Activated CD4-positive, alpha-beta T cell treated with anti-CD3 and anti-CD28 coated beads, Interleukin-2, amount 10 ng/mL, durations not matched to agents 7 days and 5 days (primary cell): ENCODE measurements around the gene CAMK1. TPM values are rescaled to one million over a fixed set of nuclear protein-coding genes. Genes with fewer than 3 reads are reported as not detected.

ENCODE experiments used
- CTCF ChIA-PET: fragments of 350-600 bp; sonication (Branson Sonifier 250); formaldehyde crosslinking; loops from one replicate; lab custom pipeline; 2021; ENCODE audit warnings: antibody characterized with exemption; lab: Charles Lee
- POLR2A ChIA-PET: fragments of 350-600 bp; sonication (Branson Sonifier 250); formaldehyde crosslinking; loops from one replicate; lab custom pipeline; 2021; ENCODE audit warnings: antibody characterized with exemption; lab: Charles Lee
- DNase-seq: peaks from one replicate; pipeline ENCODE4 v3.0.0-alpha.2; 2020
- H3K27ac Mint-ChIP-seq: one replicate; pipeline ENCODE4 v1.8.0; 2021; ENCODE audit warnings: mild to moderate bottlenecking, moderate library complexity, mixed read lengths
- H3K27me3 Mint-ChIP-seq: one replicate; pipeline ENCODE4 v1.8.0; 2021; ENCODE audit warnings: mixed read lengths
- H3K36me3 Mint-ChIP-seq: one replicate; pipeline ENCODE4 v1.8.0; 2021; ENCODE audit warnings: low read depth, mixed read lengths
- H3K4me1 Mint-ChIP-seq: one replicate; pipeline ENCODE4 v1.8.0; 2021; ENCODE audit warnings: mixed read lengths
- H3K4me3 Mint-ChIP-seq: one replicate; pipeline ENCODE4 v1.8.0; 2021; ENCODE audit warnings: mild to moderate bottlenecking, moderate library complexity, mixed read lengths
- H3K9me3 Mint-ChIP-seq: one replicate; pipeline ENCODE4 v1.8.0; 2021; ENCODE audit warnings: mixed read lengths
- total RNA-seq, 2 experiments: library from RNA; stranded (reverse); gene quantifications; one replicate each; pipeline ENCODE4 v1.2.3, GENCODE V29; 2021

Gene CAMK1
- total RNA-seq, 2 experiments from 2014 or later: 18.8 to 19.0 TPM

DNA sequence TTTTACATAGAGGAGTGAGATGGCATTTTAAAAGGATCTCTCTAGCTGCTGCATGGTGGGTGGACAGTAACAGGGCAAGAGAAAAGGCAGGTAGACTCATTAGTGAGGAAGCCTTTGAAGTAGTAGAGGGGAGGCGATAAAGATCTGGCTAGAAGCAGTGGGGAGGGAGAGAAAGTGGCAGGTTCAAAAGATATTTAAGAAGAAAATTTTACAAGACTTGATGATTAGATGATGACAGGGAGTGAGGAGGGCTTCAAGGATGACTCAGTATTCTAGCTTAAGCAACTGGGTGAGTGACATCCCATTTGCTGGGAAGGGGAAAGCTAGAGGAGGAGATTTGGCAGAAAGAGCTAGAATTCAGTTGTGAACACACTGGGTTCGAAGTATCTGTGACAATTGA is 42.0 kb downstream of the CAMK1 start:
- POLR2A ChIA-PET: no interaction called here
- Mint-ChIP-seq H3K27ac (peak overlapping the region; percentile 61), H3K9me3 (no peaks in the 10 kb centered on the region), H3K27me3 (no peaks in the 10 kb centered on the region), H3K4me1 (peaks cover 33% of the 10 kb centered on the region), H3K36me3 (peaks cover under 1% of the 10 kb centered on the region), H3K4me3 (no peak overlapping the region)
- CTCF ChIA-PET: interaction anchor here (0.9 to 3.1 kb wide), 10 partner anchors 10 to 474 kb away, joined by 3 to 19 read pairs (median 4); no protein-coding TSS in a partner anchor
- no peak for DNase-seq

DNA sequence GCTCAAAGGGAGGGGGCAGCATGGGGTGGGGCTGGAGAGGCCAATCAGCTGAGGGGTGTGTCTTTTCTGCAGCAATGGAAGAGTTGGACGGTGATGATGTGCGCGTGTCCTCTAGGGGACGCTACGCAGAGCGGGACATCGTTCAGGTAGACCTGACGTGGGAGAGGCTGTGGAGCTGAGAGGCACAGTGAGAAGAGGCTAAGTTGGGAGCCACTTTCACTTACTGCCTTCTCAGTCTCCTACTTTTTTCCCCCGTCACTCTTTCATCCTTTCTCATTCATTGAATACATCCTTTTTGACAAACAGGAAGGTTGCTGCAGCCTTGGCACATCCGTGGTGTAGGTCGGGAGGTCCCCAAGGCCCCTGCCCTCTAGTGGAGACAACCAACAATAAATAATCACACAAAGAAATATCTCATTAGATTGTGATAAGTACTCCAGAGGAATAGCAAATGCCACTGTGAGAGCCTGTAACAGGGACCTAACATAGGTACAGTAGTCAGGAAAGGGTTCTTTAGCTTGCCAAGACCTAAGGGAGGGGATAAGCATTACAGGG is 42.6 kb downstream of the CAMK1 start:
- peak; percentile 68 for DNase-seq
- Mint-ChIP-seq H3K4me1 (peaks cover 29% of the 10 kb centered on the region), H3K4me3 (peak overlapping the region; percentile 51), H3K36me3 (no peaks in the 10 kb centered on the region), H3K9me3 (no peaks in the 10 kb centered on the region), H3K27ac (peak overlapping the region; percentile 61), H3K27me3 (no peaks in the 10 kb centered on the region)
- CTCF ChIA-PET: interaction anchor here (0.8 to 3.1 kb wide), 13 partner anchors 9 to 474 kb away, joined by 3 to 19 read pairs (median 3); no protein-coding TSS in a partner anchor
- POLR2A ChIA-PET: no interaction called here

DNA sequence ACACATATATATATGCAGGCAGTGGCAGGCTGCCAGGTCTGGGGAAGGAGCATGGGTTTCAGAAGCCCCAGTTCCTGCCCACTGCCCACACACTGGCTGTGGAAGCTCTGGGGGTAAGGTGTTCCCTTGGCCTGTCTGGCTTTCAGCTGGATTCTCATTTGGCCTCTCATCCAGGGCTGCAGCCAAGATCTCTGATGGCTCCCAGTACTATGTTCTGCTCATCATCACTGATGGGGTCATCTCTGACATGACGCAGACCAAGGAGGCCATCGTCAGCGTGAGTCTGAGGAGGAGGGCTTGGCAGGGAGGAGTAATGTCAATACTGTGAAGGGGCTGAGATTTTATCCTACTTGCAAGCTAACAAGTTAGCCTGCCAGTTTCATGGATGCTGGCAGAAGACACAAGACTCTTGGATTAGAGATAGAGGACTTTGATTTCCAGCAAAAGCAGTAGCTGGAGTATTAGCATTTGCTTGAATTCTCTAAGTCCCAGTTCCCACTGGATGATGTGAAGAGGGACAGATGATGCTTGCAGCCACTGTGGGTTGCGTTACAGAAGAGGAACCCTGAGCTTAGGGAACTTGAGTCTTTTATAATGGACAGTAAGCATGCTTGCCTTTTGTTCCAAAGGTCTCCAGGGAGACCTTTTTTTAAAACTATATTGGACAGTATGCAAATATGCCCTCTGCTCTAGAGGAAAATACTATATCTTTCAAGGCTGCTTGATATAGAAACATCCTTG is 43.8 kb downstream of the CAMK1 start:
- Mint-ChIP-seq H3K27ac (no peak overlapping the region), H3K4me1 (peaks cover 28% of the 10 kb centered on the region), H3K9me3 (no peaks in the 10 kb centered on the region), H3K27me3 (no peaks in the 10 kb centered on the region), H3K4me3 (no peak overlapping the region), H3K36me3 (no peaks in the 10 kb centered on the region)
- DNase-seq: no peak
- CTCF ChIA-PET: interaction anchor here (1.9 kb wide), 1 partner anchor 8 kb away, joined by 5 read pairs; no protein-coding TSS in a partner anchor
- POLR2A ChIA-PET: no interaction called here

DNA sequence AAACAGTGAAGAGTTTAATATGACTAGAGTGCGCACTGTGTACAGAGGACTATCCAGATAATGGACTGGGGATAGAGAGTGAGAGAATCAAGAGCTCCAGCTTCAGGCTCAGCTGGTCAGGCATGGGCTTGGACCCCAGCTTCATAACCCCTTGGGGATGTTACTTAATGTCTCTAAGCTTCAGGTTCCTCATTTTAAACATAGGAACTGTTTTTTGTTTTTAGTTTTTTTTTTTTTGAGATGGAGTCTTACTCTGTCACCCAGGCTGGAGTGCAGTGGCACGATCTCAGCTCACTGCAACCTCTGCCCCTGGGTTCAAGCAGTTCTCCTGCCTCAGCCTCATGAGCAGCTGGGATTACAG is 48.1 kb downstream of the CAMK1 start:
- POLR2A ChIA-PET: no interaction called here
- Mint-ChIP-seq H3K9me3 (no peaks in the 10 kb centered on the region), H3K36me3 (no peaks in the 10 kb centered on the region), H3K4me3 (no peak overlapping the region), H3K4me1 (peaks cover 8% of the 10 kb centered on the region), H3K27me3 (peaks cover 7% of the 10 kb centered on the region), H3K27ac (no peak overlapping the region)
- no peak for DNase-seq
- CTCF ChIA-PET: interaction anchor here (0.6 kb wide), 1 partner anchor 164 kb away, joined by 3 read pairs; no protein-coding TSS in a partner anchor

DNA sequence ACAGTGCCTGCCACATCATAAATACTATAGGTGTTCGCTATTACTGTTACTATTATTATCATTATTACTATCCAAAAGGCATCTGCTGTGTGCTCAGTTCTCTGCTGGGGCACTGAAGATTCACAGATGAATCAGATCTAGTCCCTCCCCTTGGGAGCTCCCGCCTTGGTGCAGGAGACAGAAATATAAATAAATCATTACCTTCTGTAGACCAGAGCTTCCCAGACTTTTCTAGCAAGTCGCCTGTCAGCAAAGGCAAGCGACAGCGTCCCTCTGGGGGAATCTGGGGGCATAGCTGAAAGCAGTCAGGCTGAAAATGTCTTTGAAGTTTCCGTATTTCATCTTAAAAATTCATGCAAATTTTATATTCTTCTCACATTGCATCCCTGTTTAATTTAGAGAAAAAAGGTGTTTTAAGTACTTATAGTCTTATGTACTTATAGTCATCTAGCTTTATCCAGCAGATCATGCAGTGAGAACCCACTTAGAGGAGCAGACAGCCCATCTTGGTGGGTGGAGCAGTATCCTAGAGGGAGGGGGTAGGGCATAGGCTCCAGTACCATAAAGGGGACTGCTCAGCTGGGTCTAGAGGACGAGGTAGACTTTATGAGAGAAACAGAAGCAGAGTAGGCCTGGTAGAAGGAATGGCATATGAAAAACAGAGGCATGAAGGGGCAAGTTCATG is 48.6 kb downstream of the CAMK1 start:
- DNase-seq: no peak
- Mint-ChIP-seq H3K9me3 (no peaks in the 10 kb centered on the region), H3K4me1 (peaks cover 5% of the 10 kb centered on the region), H3K27me3 (peaks cover 7% of the 10 kb centered on the region), H3K27ac (no peak overlapping the region), H3K4me3 (no peak overlapping the region), H3K36me3 (no peaks in the 10 kb centered on the region)
- POLR2A ChIA-PET: no interaction called here
- CTCF ChIA-PET: interaction anchor here (0.6 kb wide), 1 partner anchor 163 kb away, joined by 3 read pairs; no protein-coding TSS in a partner anchor

DNA sequence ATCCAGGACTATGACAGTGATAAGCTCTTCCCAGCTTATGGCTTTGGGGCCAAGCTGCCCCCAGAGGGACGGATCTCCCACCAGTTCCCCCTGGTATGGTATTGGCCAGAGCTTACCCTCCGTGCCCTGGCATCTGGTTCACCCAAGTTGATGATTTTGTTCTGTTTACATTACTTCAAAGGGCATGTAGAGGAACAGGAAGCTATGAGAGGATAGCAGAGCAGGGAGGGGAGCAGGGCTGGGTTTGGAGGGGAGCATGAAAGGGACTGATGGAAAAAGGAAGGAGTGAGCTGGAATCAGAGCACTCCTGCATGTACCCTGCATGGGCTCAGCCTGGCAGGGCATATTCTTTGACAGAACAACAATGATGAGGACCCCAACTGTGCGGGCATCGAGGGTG is 51.6 kb downstream of the CAMK1 start:
- Mint-ChIP-seq H3K27me3 (peaks cover 10% of the 10 kb centered on the region), H3K4me1 (peaks cover 4% of the 10 kb centered on the region), H3K27ac (no peak overlapping the region), H3K36me3 (no peaks in the 10 kb centered on the region), H3K9me3 (no peaks in the 10 kb centered on the region), H3K4me3 (no peak overlapping the region)
- no peak for DNase-seq
- CTCF ChIA-PET: interaction anchor here (1.0 to 1.5 kb wide), 2 partner anchors 9 to 16 kb away, joined by 4 to 5 read pairs; no protein-coding TSS in a partner anchor
- POLR2A ChIA-PET: no interaction called here

DNA sequence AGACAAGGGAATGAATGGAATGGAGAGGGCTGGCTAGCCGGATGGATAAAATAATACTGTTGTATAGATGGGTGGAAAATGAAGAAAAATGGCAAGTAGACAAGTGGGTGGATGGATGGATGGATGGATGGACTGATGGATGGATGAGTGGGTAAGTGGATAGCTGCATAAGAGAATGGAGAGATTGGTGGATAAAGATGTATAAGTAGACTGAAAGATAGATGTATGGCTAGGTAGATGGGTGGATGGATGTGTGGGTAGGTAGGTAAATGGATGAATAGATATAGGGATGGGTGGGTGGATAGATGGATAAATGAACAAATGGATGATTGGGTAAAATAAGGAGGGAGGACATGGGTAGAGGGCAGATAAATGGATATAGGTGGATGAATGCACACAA is 52.2 kb downstream of the CAMK1 start:
- Mint-ChIP-seq H3K27ac (no peak overlapping the region), H3K36me3 (no peaks in the 10 kb centered on the region), H3K9me3 (no peaks in the 10 kb centered on the region), H3K4me1 (peaks cover 4% of the 10 kb centered on the region), H3K27me3 (peaks cover 12% of the 10 kb centered on the region), H3K4me3 (no peak overlapping the region)
- DNase-seq: no peak
- ChIA-PET POLR2A (no interaction called here), CTCF (interaction anchor here (1.5 kb wide), 1 partner anchor 9 kb away, joined by 5 read pairs; no protein-coding TSS in a partner anchor)

DNA sequence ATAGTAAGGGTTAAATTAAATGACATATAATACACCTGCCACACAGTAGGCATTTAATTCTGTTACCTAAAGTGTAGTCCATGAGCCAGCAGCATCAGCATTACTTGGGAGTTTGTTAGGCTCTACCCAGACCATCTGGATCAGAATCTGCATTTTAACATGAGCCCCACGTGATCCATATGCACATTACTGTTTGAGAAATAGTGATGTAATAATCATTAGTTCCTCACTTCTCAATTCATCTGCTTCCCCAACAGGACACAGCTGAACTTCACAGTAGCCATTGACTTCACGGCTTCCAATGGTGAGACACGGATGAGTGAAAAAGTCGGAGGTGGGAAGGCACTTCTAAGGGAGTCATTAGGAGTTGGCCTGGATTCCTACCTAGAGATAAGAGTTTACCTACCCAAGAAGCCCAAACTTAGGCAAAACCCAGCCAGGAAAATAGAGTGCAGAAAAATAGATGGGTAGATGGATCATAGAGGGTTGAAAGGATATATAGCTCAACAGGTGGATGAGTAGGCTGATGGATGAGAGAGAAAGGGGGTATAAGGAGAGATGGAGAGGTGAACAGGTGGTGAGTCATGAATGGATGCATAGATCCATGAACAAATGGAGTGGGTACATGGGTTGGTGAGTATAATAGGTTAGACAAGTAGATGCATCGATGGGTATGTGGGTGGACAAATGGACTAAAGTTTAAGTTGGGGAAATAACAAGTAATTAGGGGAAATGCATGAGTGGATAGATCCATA is 52.8 kb downstream of the CAMK1 start:
- ChIA-PET POLR2A (no interaction called here), CTCF (interaction anchor here (1.5 to 1.6 kb wide), 2 partner anchors 9 to 10 kb away, joined by 5 to 6 read pairs; no protein-coding TSS in a partner anchor)
- H3K4me1 Mint-ChIP-seq: peaks cover 4% of the 10 kb centered on the region
- H3K27me3 Mint-ChIP-seq: peaks cover 12% of the 10 kb centered on the region
- DNase-seq: no peak
- H3K9me3 Mint-ChIP-seq: no peaks in the 10 kb centered on the region
- no peak overlapping the region for H3K4me3 Mint-ChIP-seq
- H3K27ac Mint-ChIP-seq: no peak overlapping the region
- H3K36me3 Mint-ChIP-seq: no peaks in the 10 kb centered on the region

DNA sequence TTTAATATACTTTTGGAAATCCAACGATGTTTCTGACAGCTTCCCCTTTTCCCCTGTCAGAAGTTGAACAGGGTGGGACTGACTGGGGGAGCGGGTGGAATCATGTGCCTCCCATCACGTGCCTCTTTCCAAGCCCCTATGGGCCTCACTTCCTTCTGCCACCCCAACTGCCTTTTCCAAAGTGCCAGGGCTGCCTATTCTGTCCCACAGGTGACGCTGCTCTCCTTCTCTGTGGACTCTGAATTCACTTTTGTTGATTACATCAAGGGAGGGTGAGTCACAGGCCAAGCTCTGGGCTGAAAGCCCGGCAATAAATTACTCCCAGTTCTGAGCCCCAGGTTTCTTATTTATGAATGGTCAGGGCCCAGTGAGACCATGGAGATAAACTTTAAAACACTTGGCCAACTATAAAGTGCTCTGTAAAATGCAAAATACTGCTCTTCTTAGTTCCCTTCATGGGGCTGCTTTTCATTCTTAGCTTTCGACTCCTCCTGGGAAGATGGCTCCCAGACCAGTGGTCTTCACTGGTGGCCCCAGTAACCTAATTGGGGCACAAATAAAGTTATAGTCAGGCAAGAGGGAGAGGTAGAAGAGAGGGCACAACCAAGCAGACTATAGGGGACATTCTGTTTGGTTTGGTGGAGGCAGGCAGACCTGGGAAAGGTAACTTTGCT is 53.8 kb downstream of the CAMK1 start:
- no peak overlapping the region for H3K4me3 Mint-ChIP-seq
- no peak for DNase-seq
- no peaks in the 10 kb centered on the region for H3K36me3 Mint-ChIP-seq
- no peak overlapping the region for H3K27ac Mint-ChIP-seq
- peaks cover 4% of the 10 kb centered on the region for H3K4me1 Mint-ChIP-seq
- peaks cover 13% of the 10 kb centered on the region for H3K27me3 Mint-ChIP-seq
- POLR2A ChIA-PET: no interaction called here
- H3K9me3 Mint-ChIP-seq: no peaks in the 10 kb centered on the region
- CTCF ChIA-PET: interaction anchor here (0.9 to 3.3 kb wide), 3 partner anchors 8 to 94 kb away, joined by 3 to 19 read pairs (median 6); partner anchors contain the start of gene TTLL3

DNA sequence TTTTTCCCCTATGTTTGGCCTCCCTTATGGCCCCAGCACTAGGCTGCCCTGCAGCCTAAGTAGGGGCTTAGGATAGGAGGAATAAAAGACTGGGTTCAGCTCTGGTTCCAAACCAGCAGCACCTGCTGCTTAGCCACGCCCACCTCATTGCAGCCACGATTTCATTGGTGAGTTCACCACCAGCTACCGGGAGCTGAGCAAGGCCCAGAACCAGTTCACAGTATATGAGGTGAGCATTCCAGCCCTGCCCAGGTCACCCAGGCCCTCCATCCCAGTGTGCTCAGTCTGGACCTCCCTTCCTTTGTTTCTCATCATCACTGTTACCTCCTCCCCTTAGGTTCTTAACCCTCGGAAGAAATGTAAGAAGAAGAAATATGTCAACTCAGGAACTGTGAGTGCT is 54.6 kb downstream of the CAMK1 start:
- ChIA-PET POLR2A (no interaction called here), CTCF (interaction anchor here (1.6 to 3.3 kb wide), 2 partner anchors 8 to 13 kb away, joined by 6 to 19 read pairs; no protein-coding TSS in a partner anchor)
- H3K27ac Mint-ChIP-seq: no peak overlapping the region
- H3K36me3 Mint-ChIP-seq: no peaks in the 10 kb centered on the region
- no peak for DNase-seq
- H3K4me3 Mint-ChIP-seq: no peak overlapping the region
- H3K4me1 Mint-ChIP-seq: peaks cover 4% of the 10 kb centered on the region
- H3K9me3 Mint-ChIP-seq: no peaks in the 10 kb centered on the region
- peaks cover 12% of the 10 kb centered on the region for H3K27me3 Mint-ChIP-seq

DNA sequence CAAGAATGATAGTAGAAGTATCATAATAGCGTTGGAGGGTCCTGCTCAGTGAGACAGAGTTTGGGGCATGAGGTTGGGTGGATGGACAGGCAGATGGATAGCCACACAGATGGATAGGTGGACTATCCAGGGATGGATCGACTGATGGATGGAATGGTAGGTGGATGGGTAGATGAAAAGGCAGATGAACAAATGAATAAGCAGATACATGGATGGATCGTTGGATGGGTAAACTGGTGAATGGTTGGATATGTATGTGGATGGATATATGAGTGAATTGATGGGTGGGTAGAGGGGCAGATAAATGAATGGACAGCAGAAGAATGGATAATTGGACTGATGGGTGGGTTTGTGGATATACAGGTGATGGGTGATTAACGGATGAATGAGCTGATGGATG is 56.6 kb downstream of the CAMK1 start:
- H3K4me3 Mint-ChIP-seq: no peak overlapping the region
- H3K27me3 Mint-ChIP-seq: peaks cover 11% of the 10 kb centered on the region
- DNase-seq: no peak
- POLR2A ChIA-PET: no interaction called here
- CTCF ChIA-PET: interaction anchor here (1.9 to 3.3 kb wide), 2 partner anchors 14 to 15 kb away, joined by 8 to 19 read pairs; no protein-coding TSS in a partner anchor
- H3K9me3 Mint-ChIP-seq: no peaks in the 10 kb centered on the region
- H3K4me1 Mint-ChIP-seq: peaks cover 2% of the 10 kb centered on the region
- H3K36me3 Mint-ChIP-seq: no peaks in the 10 kb centered on the region
- H3K27ac Mint-ChIP-seq: no peak overlapping the region

DNA sequence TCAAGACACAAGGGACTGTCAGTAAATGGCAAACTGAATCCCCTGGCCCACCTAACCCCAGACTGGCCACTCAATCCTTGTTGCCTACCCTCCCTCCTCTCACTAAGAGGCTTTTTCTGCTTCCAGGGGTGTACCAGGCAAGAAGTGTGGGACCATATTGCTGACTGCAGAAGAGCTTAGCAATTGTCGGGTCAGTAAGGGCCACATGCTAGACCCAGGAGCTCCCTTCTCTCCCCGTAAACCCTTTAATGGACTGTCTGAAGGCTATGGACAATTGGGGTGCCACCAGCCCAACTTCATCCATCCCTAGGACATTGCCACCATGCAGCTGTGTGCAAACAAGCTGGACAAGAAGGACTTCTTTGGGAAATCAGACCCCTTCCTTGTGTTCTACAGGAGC is 57.3 kb downstream of the CAMK1 start:
- no peak overlapping the region for H3K27ac Mint-ChIP-seq
- H3K27me3 Mint-ChIP-seq: peaks cover 12% of the 10 kb centered on the region
- no peaks in the 10 kb centered on the region for H3K36me3 Mint-ChIP-seq
- ChIA-PET CTCF (interaction anchor here (1.9 kb wide), 1 partner anchor 15 kb away, joined by 8 read pairs; no protein-coding TSS in a partner anchor), POLR2A (no interaction called here)
- DNase-seq: no peak
- no peaks in the 10 kb centered on the region for H3K4me1 Mint-ChIP-seq
- H3K9me3 Mint-ChIP-seq: no peaks in the 10 kb centered on the region
- no peak overlapping the region for H3K4me3 Mint-ChIP-seq
